SK-N-SH (cell line): ENCODE data around the gene RIPPLY3. TPM values are rescaled to one million over a fixed set of nuclear protein-coding genes. Genes with fewer than 3 reads are reported as not detected.

Experiments
- CTCF ChIA-PET: fragments of 300-600, 350-600 bp; formaldehyde crosslinking; extraction: SDS; loops from one replicate; lab custom pipeline; 2021; lab: Yijun Ruan, JAX
- POLR2A ChIA-PET: fragments of 350-600 bp; sonication (Branson Sonifier 250); formaldehyde crosslinking; extraction: SDS; loops from one replicate; lab custom pipeline; 2020; ENCODE audit warnings: antibody characterized with exemption, inconsistent platforms; lab: Yijun Ruan, JAX
- DNase-seq: peaks from one replicate; pipeline ENCODE4 v3.0.0; 2012
- H2AFZ ChIP-seq: fragments of 200-600 bp; sonication (generic); 2 replicates; pipeline ENCODE4 v1.8.1; 2016; ENCODE audit warnings: antibody characterized with exemption, mild to moderate bottlenecking, low read depth
- H3F3A ChIP-seq: fragments of 200-600 bp; sonication (generic); replicated peaks from 2 replicates; pipeline ENCODE3; 2016; ENCODE audit warnings: antibody characterized with exemption, mild to moderate bottlenecking; ENCODE audit not compliant: insufficient read depth
- H3K27ac ChIP-seq, 2 experiments: fragments of 200-500 bp in 1 of 2; fragments of 200-600 bp in 1 of 2; sonication (Bioruptor generic) in 1 of 2; sonication (generic), shearing (Covaris generic) in 1 of 2; 2 replicates each; pipeline versions ENCODE4 v1.5.1 to v1.6.1; 2014 to 2016; ENCODE audit warnings: low read depth in 2 of 2, inconsistent platforms in 1 of 2, low read length in 1 of 2, mild to moderate bottlenecking in 1 of 2, mixed read lengths in 1 of 2
- H3K27me3 ChIP-seq: fragments of 200-600 bp; sonication (generic), shearing (Covaris generic); 2 replicates; pipeline ENCODE4 v1.6.1; 2016; ENCODE audit warnings: mixed run types; ENCODE audit not compliant: insufficient read depth
- H3K36me3 ChIP-seq, 2 experiments: fragments of 200-500 bp in 1 of 2; fragments of 200-600 bp in 1 of 2; sonication (Bioruptor generic) in 1 of 2; sonication (generic) in 1 of 2; replicated peaks in 1 of 2; 2 replicates each; pipeline versions ENCODE3 to v1.5.1; 2014 to 2016; ENCODE audit warnings: low read length in 1 of 2, mild to moderate bottlenecking in 1 of 2; ENCODE audit not compliant: insufficient read depth in 2 of 2, control insufficient read depth in 1 of 2
- H3K4me1 ChIP-seq, 2 experiments: fragments of 200-500 bp in 1 of 2; fragments of 200-600 bp in 1 of 2; sonication (Bioruptor generic) in 1 of 2; sonication (generic), shearing (Covaris generic) in 1 of 2; 2 replicates each; pipeline versions ENCODE4 v1.5.1 to v1.6.1; 2014 to 2016; ENCODE audit warnings: low read depth in 1 of 2, low read length in 1 of 2, mixed run types in 1 of 2; ENCODE audit not compliant: insufficient read depth in 2 of 2, control insufficient read depth in 1 of 2
- H3K4me2 ChIP-seq: fragments of 200-600 bp; sonication (generic), shearing (Covaris generic); 2 replicates; pipeline ENCODE4 v1.6.1; 2017; ENCODE audit warnings: mixed run types
- H3K4me3 ChIP-seq, 2 experiments: fragments of 200-500 bp in 1 of 2; fragments of 200-600 bp in 1 of 2; sonication (Bioruptor generic) in 1 of 2; sonication (generic), shearing (Covaris generic) in 1 of 2; 2 replicates each; pipeline versions ENCODE4 v1.5.1 to v1.8.1; 2014 to 2016; ENCODE audit warnings: low read depth in 2 of 2, inconsistent platforms in 1 of 2, low read length in 1 of 2, mild to moderate bottlenecking in 1 of 2, mixed read lengths in 1 of 2, moderate library complexity in 1 of 2
- H3K79me2 ChIP-seq: fragments of 200-600 bp; sonication (generic); 2 replicates; pipeline ENCODE4 v1.8.1; 2017; ENCODE audit warnings: mild to moderate bottlenecking; ENCODE audit not compliant: insufficient read depth
- H3K9ac ChIP-seq: fragments of 200-600 bp; sonication (generic); 2 replicates; pipeline ENCODE4 v1.6.1; 2017; ENCODE audit warnings: mixed run types
- H3K9me2 ChIP-seq: fragments of 200-600 bp; sonication (generic); 2 replicates; pipeline ENCODE4 v1.6.1; 2017; ENCODE audit warnings: mixed run types
- H3K9me3 ChIP-seq: fragments of 200-600 bp; sonication (generic); 2 replicates; pipeline ENCODE4 v1.6.1; 2017; ENCODE audit warnings: mixed run types, mild to moderate bottlenecking, moderate library complexity
- H4K20me1 ChIP-seq: fragments of 200-600 bp; sonication (generic); 2 replicates; pipeline ENCODE4 v1.6.1; 2017; ENCODE audit warnings: mild to moderate bottlenecking, mixed run types; ENCODE audit not compliant: insufficient read depth
- ELF1 ChIP-seq: IDR thresholded peaks from 2 replicates; pipeline ENCODE4 v1.4.0; 2012
- EP300 ChIP-seq, 2 experiments: IDR thresholded peaks; 2 replicates each; pipeline versions ENCODE4 v1.4.0 to v1.6.1; 2012; ENCODE audit warnings: borderline replicate concordance in 1 of 2, low read depth in 1 of 2, low read length in 1 of 2
- EZH2phosphoT487 ChIP-seq: fragments of 200-600 bp; sonication (generic); IDR thresholded peaks from 2 replicates; pipeline ENCODE4 v1.6.1; 2017; ENCODE audit warnings: low read depth, mixed run types, mild to moderate bottlenecking, antibody characterized with exemption, moderate library complexity, borderline replicate concordance
- FOXM1 ChIP-seq: IDR thresholded peaks from 2 replicates; pipeline ENCODE4 v1.4.0; 2012; ENCODE audit warnings: low read depth, mild to moderate bottlenecking
- GABPA ChIP-seq: IDR thresholded peaks from 2 replicates; pipeline ENCODE4 v1.4.0; 2012; ENCODE audit warnings: low read depth, mild to moderate bottlenecking
- GATA2 ChIP-seq: sonication (generic); formaldehyde crosslinking; IDR thresholded peaks from 2 replicates; pipeline ENCODE4 v1.5.0; 2020; ENCODE audit warnings: mild to moderate bottlenecking, missing genetic modification reagents
- NRF1 ChIP-seq: IDR thresholded peaks from 2 replicates; pipeline ENCODE4 v1.6.1; 2012; ENCODE audit warnings: low read depth, mild to moderate bottlenecking, low read length
- RCOR1 ChIP-seq: fragments of 150-350 bp; IDR thresholded peaks from 2 replicates; pipeline ENCODE4 v1.6.1; 2017; ENCODE audit warnings: antibody characterized with exemption, low read length
- RFX5 ChIP-seq: IDR thresholded peaks from 2 replicates; pipeline ENCODE4 v1.6.1; 2012; ENCODE audit warnings: mild to moderate bottlenecking, improper control_type of control experiment, low read length
- RXRA ChIP-seq: IDR thresholded peaks from 2 replicates; pipeline ENCODE4 v1.4.0; 2012; ENCODE audit warnings: low read depth, mild to moderate bottlenecking, borderline replicate concordance
- SIN3A ChIP-seq: IDR thresholded peaks from 2 replicates; pipeline ENCODE4 v1.6.1; 2012; ENCODE audit warnings: low read depth, mild to moderate bottlenecking, low read length, moderate library complexity, borderline replicate concordance
- TAF1 ChIP-seq: IDR thresholded peaks from 2 replicates; pipeline ENCODE4 v1.6.1; 2012; ENCODE audit warnings: low read depth, mild to moderate bottlenecking, low read length, moderate library complexity, borderline replicate concordance
- TCF12 ChIP-seq: IDR thresholded peaks from 2 replicates; pipeline ENCODE4 v1.4.0; 2012
- WGBS: methylation state at CpG from one replicate; pipeline ENCODE4 v1.1.6; 2017; ENCODE audit warnings: low lambda C conversion rate; 5-methylcytosine and 5-hydroxymethylcytosine counted together
- polyA plus RNA-seq, 3 experiments: library from polyadenylated mRNA; depleted of rRNA; stranded (reverse); fragments of >200 nt; gene quantifications; 2 replicates each; pipeline ENCODE4 v1.2.3, GENCODE V29; 2012
- TF ChIP-seq, protein P1 (sequence below): IDR thresholded peaks from 2 replicates; pipeline ENCODE4 v1.6.1; 2012; ENCODE audit warnings: mild to moderate bottlenecking, low read depth, low read length, moderate library complexity
- TF ChIP-seq, protein P2 (sequence below): fragments of 150-350 bp; IDR thresholded peaks from 2 replicates; pipeline ENCODE4 v1.6.1; 2017; ENCODE audit warnings: antibody characterized with exemption, low read length, low read depth, borderline replicate concordance
- TF ChIP-seq, protein P3 (sequence below): IDR thresholded peaks from 2 replicates; pipeline ENCODE4 v1.4.0; 2012; ENCODE audit warnings: low read depth
- TF ChIP-seq, protein P4 (sequence below): fragments of 200-600 bp; sonication (generic); IDR thresholded peaks from 2 replicates; pipeline ENCODE4 v1.6.1; 2017; ENCODE audit warnings: antibody characterized with exemption, mild to moderate bottlenecking, moderate library complexity

RIPPLY3 gene
- polyA plus RNA-seq, 1 of the 3 experiments (the other 2 are of a cell fraction), result 0.03 TPM

DNA sequence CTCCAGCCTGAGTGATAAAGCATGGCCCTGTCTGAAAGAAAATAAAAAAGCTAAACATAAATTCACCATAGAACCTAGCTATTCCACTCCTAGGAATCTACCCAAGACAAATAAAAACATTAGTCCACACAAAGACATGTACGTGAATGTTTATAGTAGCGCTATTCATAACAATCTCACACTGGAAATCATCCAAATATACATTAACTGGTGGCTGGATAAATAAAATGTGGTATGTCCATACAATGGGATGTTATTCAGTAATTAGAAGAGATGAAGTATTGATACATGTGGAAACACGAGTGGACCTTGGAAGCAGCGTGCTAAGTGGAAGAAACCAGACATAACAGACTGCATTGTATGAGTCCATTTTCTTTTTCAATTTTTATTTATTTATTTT lies 29.7 kb downstream of the RIPPLY3 start:
- H3K9me3 ChIP-seq, result no peaks in the 10 kb centered on the region
- WGBS, result 93% methylated on average over 4 of the region's 4 CpGs

DNA sequence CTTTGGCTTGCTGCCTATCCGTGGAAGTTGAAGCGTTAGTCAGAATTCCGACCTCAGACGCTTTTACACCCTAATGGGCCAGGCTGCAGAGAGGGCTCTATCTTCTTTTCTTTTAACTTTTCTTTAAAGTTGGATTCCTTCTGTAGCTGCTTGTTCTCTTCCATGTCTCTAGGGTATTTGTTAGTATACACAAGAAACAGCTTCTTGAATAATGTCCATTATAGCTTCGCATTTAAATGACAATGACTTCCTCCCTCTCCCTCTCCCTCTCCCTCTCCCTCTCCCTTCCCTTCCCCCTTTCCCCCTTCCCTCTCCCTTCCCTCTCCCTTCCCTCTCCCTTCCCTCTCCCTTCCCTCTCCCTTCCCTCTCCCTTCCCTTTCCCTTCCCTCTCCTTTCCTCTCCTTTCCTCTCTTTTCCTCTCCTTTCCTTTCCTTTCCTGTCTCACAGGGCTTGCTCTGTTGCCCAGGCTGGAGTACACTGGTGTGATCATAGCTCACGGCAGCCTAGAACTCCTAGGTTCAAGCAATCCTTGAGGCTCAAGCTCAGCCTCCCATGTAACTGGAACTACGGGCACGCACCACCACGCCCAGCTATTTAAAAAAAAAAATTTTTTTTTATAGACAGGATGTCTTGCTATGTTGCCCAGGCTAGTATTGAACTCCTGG lies 33.0 kb downstream of the RIPPLY3 start:
- ChIA-PET CTCF (interaction anchor here (0.7 to 2.1 kb wide), 5 partner anchors 9 to 63 kb away, joined by 3 to 7 read pairs (median 6); no protein-coding TSS in a partner anchor), POLR2A (no interaction called here)
- no peaks in the 10 kb centered on the region for H3K9me3 ChIP-seq
- TF ChIP-seq RFX5 (no peak), NRF1 (no peak), TCF12 (no peak), FOXM1 (no peak)
- TF ChIP-seq, protein P1, sequence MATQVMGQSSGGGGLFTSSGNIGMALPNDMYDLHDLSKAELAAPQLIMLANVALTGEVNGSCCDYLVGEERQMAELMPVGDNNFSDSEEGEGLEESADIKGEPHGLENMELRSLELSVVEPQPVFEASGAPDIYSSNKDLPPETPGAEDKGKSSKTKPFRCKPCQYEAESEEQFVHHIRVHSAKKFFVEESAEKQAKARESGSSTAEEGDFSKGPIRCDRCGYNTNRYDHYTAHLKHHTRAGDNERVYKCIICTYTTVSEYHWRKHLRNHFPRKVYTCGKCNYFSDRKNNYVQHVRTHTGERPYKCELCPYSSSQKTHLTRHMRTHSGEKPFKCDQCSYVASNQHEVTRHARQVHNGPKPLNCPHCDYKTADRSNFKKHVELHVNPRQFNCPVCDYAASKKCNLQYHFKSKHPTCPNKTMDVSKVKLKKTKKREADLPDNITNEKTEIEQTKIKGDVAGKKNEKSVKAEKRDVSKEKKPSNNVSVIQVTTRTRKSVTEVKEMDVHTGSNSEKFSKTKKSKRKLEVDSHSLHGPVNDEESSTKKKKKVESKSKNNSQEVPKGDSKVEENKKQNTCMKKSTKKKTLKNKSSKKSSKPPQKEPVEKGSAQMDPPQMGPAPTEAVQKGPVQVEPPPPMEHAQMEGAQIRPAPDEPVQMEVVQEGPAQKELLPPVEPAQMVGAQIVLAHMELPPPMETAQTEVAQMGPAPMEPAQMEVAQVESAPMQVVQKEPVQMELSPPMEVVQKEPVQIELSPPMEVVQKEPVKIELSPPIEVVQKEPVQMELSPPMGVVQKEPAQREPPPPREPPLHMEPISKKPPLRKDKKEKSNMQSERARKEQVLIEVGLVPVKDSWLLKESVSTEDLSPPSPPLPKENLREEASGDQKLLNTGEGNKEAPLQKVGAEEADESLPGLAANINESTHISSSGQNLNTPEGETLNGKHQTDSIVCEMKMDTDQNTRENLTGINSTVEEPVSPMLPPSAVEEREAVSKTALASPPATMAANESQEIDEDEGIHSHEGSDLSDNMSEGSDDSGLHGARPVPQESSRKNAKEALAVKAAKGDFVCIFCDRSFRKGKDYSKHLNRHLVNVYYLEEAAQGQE, result no peak
- TF ChIP-seq, protein P2, sequence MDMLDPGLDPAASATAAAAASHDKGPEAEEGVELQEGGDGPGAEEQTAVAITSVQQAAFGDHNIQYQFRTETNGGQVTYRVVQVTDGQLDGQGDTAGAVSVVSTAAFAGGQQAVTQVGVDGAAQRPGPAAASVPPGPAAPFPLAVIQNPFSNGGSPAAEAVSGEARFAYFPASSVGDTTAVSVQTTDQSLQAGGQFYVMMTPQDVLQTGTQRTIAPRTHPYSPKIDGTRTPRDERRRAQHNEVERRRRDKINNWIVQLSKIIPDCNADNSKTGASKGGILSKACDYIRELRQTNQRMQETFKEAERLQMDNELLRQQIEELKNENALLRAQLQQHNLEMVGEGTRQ, result no peak
- TF ChIP-seq, protein P3, sequence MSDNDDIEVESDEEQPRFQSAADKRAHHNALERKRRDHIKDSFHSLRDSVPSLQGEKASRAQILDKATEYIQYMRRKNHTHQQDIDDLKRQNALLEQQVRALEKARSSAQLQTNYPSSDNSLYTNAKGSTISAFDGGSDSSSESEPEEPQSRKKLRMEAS, result no peak
- no peaks in the 10 kb centered on the region; a peak in 1 of 4 replicates for H3K4me1 ChIP-seq
- no peaks in the 10 kb centered on the region for H3K27me3 ChIP-seq
- H3K9me2 ChIP-seq, result no peaks in the 10 kb centered on the region
- no peak overlapping the region for H3K4me3 ChIP-seq
- H3K27ac ChIP-seq, result no peak overlapping the region
- H3F3A ChIP-seq, result no peaks in the 10 kb centered on the region
- no peak overlapping the region for H2AFZ ChIP-seq
- H3K9ac ChIP-seq, result no peak overlapping the region
- no peak overlapping the region for H3K4me2 ChIP-seq
- no peaks in the 10 kb centered on the region for H3K79me2 ChIP-seq
- DNase-seq, result no peak
- H3K36me3 ChIP-seq, result no peaks in the 10 kb centered on the region
- WGBS, result 83% methylated on average over 9 of the region's 9 CpGs
- H4K20me1 ChIP-seq, result no peaks in the 10 kb centered on the region

More for the DNA sequence above, 29.7 kb downstream of the RIPPLY3 start:
- POLR2A ChIA-PET, result no interaction called here
- no peak for DNase-seq
- no peaks in the 10 kb centered on the region for H3K4me1 ChIP-seq
- H4K20me1 ChIP-seq, result no peaks in the 10 kb centered on the region
- H3K4me2 ChIP-seq, result no peak overlapping the region
- H3K36me3 ChIP-seq, result no peaks in the 10 kb centered on the region
- peaks cover 16% of the 10 kb centered on the region for H3F3A ChIP-seq
- CTCF ChIA-PET, result no interaction called here
- 0 out of 2 replicates have a peak, but pooled peaks cover 1% of the 10 kb centered on the region for H3K27me3 ChIP-seq
- H3K27ac ChIP-seq, result no peak overlapping the region
- no peak for TF ChIP-seq RXRA
- TF ChIP-seq EZH2phosphoT487, result no peak
- TF ChIP-seq, protein P2, result no peak
- no peak for TF ChIP-seq EP300 (IDR thresholded peaks at IDR 0.05; ENCODE audit: borderline replicate concordance in 1 of 2, low read depth in 1 of 2, low read length in 1 of 2)
- TF ChIP-seq GABPA, result no peak
- TF ChIP-seq RCOR1, result no peak
- TF ChIP-seq GATA2 (CRISPR knock-in tag), result no peak
- no peak for TF ChIP-seq NRF1
- no peak for TF ChIP-seq ELF1
- no peak for TF ChIP-seq SIN3A
- TF ChIP-seq TAF1, result no peak
- TF ChIP-seq, protein P4, sequence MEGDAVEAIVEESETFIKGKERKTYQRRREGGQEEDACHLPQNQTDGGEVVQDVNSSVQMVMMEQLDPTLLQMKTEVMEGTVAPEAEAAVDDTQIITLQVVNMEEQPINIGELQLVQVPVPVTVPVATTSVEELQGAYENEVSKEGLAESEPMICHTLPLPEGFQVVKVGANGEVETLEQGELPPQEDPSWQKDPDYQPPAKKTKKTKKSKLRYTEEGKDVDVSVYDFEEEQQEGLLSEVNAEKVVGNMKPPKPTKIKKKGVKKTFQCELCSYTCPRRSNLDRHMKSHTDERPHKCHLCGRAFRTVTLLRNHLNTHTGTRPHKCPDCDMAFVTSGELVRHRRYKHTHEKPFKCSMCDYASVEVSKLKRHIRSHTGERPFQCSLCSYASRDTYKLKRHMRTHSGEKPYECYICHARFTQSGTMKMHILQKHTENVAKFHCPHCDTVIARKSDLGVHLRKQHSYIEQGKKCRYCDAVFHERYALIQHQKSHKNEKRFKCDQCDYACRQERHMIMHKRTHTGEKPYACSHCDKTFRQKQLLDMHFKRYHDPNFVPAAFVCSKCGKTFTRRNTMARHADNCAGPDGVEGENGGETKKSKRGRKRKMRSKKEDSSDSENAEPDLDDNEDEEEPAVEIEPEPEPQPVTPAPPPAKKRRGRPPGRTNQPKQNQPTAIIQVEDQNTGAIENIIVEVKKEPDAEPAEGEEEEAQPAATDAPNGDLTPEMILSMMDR, result no peak
- H3K9ac ChIP-seq, result no peak overlapping the region
- no peaks in the 10 kb centered on the region for H3K79me2 ChIP-seq
- no peaks in the 10 kb centered on the region for H3K9me2 ChIP-seq
- H3K4me3 ChIP-seq, result no peak overlapping the region
- no peak overlapping the region for H2AFZ ChIP-seq
